ENCODE data around the gene MEGF6.
A peak's percentile ranks its signal among the peaks of the same experiment; 100 is the strongest.

- no peak for TF ChIP-seq POLR2AphosphoS5 (IDR thresholded peaks at IDR 0.05)
- TF ChIP-seq CTCF (IDR thresholded peaks at IDR 0.05): peak; percentile 69 to 89 (median 72)
These were observed 127.4 kb downstream of the MEGF6 start for GRCh38 chr1:3483801-3484444.
